OCI-LY1 (cell line): Measurements from ENCODE around the gene MRTFB.

Experiments
- H2AFZ ChIP-seq: fragments of 200-600 bp; sonication (generic), shearing (Covaris generic); 2 replicates; pipeline ENCODE4 v1.6.0; 2014; ENCODE audit warnings: antibody characterized with exemption, mild to moderate bottlenecking, low read length
- H3F3A ChIP-seq: fragments of 200-600 bp; sonication (generic), shearing (Covaris generic); 2 replicates; pipeline ENCODE4 v1.6.0; 2014; ENCODE audit warnings: mild to moderate bottlenecking, antibody characterized with exemption, low read length, moderate library complexity; ENCODE audit not compliant: insufficient read depth
- H3K27ac ChIP-seq: fragments of 200-600 bp; sonication (generic); 2 replicates; pipeline ENCODE4 v1.5.1; 2014; ENCODE audit warnings: low read length, mixed run types, mild to moderate bottlenecking, low read depth; ENCODE audit not compliant: poor library complexity, severe bottlenecking
- H3K27me3 ChIP-seq: fragments of 200-600 bp; sonication (generic); 2 replicates; pipeline ENCODE4 v1.6.0; 2014; ENCODE audit warnings: antibody characterized with exemption, mild to moderate bottlenecking, low read length, moderate library complexity; ENCODE audit not compliant: insufficient read depth
- H3K36me3 ChIP-seq: fragments of 200-600 bp; sonication (generic); 2 replicates; pipeline ENCODE4 v1.6.1; 2014; ENCODE audit warnings: mild to moderate bottlenecking, antibody characterized with exemption, low read length, moderate library complexity, mixed read lengths; ENCODE audit not compliant: insufficient read depth
- H3K4me1 ChIP-seq: fragments of 200-600 bp; sonication (generic); 2 replicates; pipeline ENCODE4 v1.5.1; 2014; ENCODE audit warnings: mild to moderate bottlenecking, low read length, moderate library complexity; ENCODE audit not compliant: insufficient read depth, severe bottlenecking
- H3K4me2 ChIP-seq: fragments of 200-600 bp; sonication (generic), shearing (Covaris generic); 2 replicates; pipeline ENCODE4 v1.6.1; 2014; ENCODE audit warnings: low read length
- H3K4me3 ChIP-seq: fragments of 200-600 bp; sonication (generic); 2 replicates; pipeline ENCODE4 v1.5.1; 2014; ENCODE audit warnings: low read length, low read depth, mild to moderate bottlenecking, mixed read lengths; ENCODE audit not compliant: poor library complexity, severe bottlenecking
- H3K79me2 ChIP-seq: fragments of 200-600 bp; shearing (Covaris generic); 2 replicates; pipeline ENCODE4 v1.6.1; 2016; ENCODE audit warnings: mixed run types, low read length, mixed read lengths; ENCODE audit not compliant: insufficient read depth
- H3K9ac ChIP-seq: fragments of 200-600 bp; sonication (generic), shearing (Covaris generic); 2 replicates; pipeline ENCODE4 v1.6.1; 2014; ENCODE audit warnings: mild to moderate bottlenecking, low read length, mixed read lengths
- H3K9me2 ChIP-seq: fragments of 200-600 bp; sonication (generic), shearing (Covaris generic); 2 replicates; pipeline ENCODE4 v1.6.1; 2014; ENCODE audit warnings: low read depth, mild to moderate bottlenecking, low read length, mixed read lengths
- H3K9me3 ChIP-seq: fragments of 200-600 bp; shearing (Covaris generic); 2 replicates; pipeline ENCODE4 v1.6.1; 2014; ENCODE audit warnings: low read length, mixed read lengths
- H4K20me1 ChIP-seq: fragments of 200-600 bp; sonication (generic), shearing (Covaris generic); 2 replicates; pipeline ENCODE4 v1.6.0; 2016; ENCODE audit warnings: mild to moderate bottlenecking, low read length; ENCODE audit not compliant: insufficient read depth
- CTCF ChIP-seq: fragments of 200-600 bp; sonication (generic), shearing (Covaris generic); IDR thresholded peaks from 2 replicates; pipeline ENCODE4 v1.5.1; 2017; ENCODE audit warnings: mild to moderate bottlenecking, antibody characterized with exemption, low read length, moderate library complexity, mixed read lengths
- EZH2 ChIP-seq: fragments of 200-600 bp; sonication (generic), shearing (Covaris generic); IDR thresholded peaks from 2 replicates; pipeline ENCODE4 v1.8.0; 2017; ENCODE audit warnings: borderline replicate concordance, mixed run types, mild to moderate bottlenecking, antibody characterized with exemption, low read length, moderate library complexity, mixed read lengths

MRTFB gene

GRCh38 chr16:14051103-14051729 is 19.9 kb upstream of the MRTFB start:
- Histone ChIP-seq H3K9me2 (no peaks in the 10 kb centered on the region), H3K4me1 (no peaks in the 10 kb centered on the region), H3K79me2 (no peaks in the 10 kb centered on the region), H4K20me1 (no peaks in the 10 kb centered on the region), H3K4me2 (no peak overlapping the region), H3K27me3 (0 out of 2 replicates have a peak, but pooled peaks cover under 1% of the 10 kb centered on the region), H2AFZ (no peak overlapping the region), H3K9ac (no peak overlapping the region), H3K36me3 (no peaks in the 10 kb centered on the region), H3K9me3 (0 out of 2 replicates have a peak, but pooled peaks cover under 1% of the 10 kb centered on the region), H3F3A (no peaks in the 10 kb centered on the region), H3K4me3 (no peak overlapping the region), H3K27ac (no peak overlapping the region)
- TF ChIP-seq CTCF (no peak), EZH2 (no peak)

- Histone ChIP-seq H3K4me3 (no peak overlapping the region), H3F3A (no peaks in the 10 kb centered on the region), H4K20me1 (no peaks in the 10 kb centered on the region), H3K4me2 (no peak overlapping the region), H3K9ac (no peak overlapping the region), H3K9me3 (0 out of 2 replicates have a peak, but pooled peaks cover 2% of the 10 kb centered on the region), H3K9me2 (no peaks in the 10 kb centered on the region), H3K79me2 (no peaks in the 10 kb centered on the region), H3K27ac (no peak overlapping the region), H3K36me3 (no peaks in the 10 kb centered on the region), H3K4me1 (no peaks in the 10 kb centered on the region), H2AFZ (no peak overlapping the region), H3K27me3 (0 out of 2 replicates have a peak, but pooled peaks cover 9% of the 10 kb centered on the region)
- TF ChIP-seq CTCF (no peak), EZH2 (no peak)
Measured at GRCh38 chr16:14056970-14057369, 14.1 kb upstream of the MRTFB start.

- Histone ChIP-seq H3K4me2 (no peak overlapping the region), H3K9me3 (0 out of 2 replicates have a peak, but pooled peaks cover 2% of the 10 kb centered on the region), H3K36me3 (no peaks in the 10 kb centered on the region), H3K4me1 (no peaks in the 10 kb centered on the region), H3K4me3 (no peak overlapping the region), H3K9ac (no peak overlapping the region), H3F3A (no peaks in the 10 kb centered on the region), H3K27me3 (0 out of 2 replicates have a peak, but pooled peaks cover 9% of the 10 kb centered on the region), H2AFZ (no peak overlapping the region), H3K27ac (no peak overlapping the region), H3K9me2 (no peaks in the 10 kb centered on the region), H3K79me2 (no peaks in the 10 kb centered on the region), H4K20me1 (no peaks in the 10 kb centered on the region)
- TF ChIP-seq CTCF, result no peak
- TF ChIP-seq EZH2, result no peak
Measured at GRCh38 chr16:14057878-14058382, 13.2 kb upstream of the MRTFB start.
